DOHH2 (cell line): Measurements from ENCODE around the gene MBD6.

ENCODE experiments used
- EZH2phosphoT487 ChIP-seq: fragments of 200-600 bp; sonication (generic); IDR thresholded peaks from 2 replicates; pipeline ENCODE4 v1.6.1; 2017; ENCODE audit warnings: borderline replicate concordance, mild to moderate bottlenecking, antibody characterized with exemption, low read length, moderate library complexity, mixed read lengths
- TF ChIP-seq, protein P1 (sequence below): fragments of 200-600 bp; sonication (generic); IDR thresholded peaks from one replicate; pipeline ENCODE4 v1.5.1; 2014; ENCODE audit warnings: antibody characterized with exemption, mild to moderate bottlenecking, low read depth, low read length; ENCODE audit not compliant: poor library complexity, severe bottlenecking

DNA sequence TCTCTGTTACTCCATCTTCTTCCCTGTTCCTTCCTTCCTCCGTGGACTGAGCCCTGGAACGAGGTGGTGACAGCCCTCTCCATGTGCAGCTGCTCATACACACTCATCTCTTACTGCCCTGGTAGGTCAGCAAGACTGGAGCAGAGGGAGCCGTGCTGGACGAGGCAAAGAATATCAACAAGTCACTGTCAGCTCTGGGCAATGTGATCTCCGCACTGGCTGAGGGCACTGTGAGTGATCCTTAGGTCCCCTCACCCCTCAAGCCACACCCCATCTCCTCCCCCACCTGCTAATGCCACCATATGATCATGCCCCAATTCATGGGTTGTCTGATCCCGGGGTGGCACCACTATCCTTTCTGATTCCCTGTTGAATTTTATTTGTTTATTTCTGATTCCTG, 46.2 kb downstream of the MBD6 start:
- TF ChIP-seq, protein P1, sequence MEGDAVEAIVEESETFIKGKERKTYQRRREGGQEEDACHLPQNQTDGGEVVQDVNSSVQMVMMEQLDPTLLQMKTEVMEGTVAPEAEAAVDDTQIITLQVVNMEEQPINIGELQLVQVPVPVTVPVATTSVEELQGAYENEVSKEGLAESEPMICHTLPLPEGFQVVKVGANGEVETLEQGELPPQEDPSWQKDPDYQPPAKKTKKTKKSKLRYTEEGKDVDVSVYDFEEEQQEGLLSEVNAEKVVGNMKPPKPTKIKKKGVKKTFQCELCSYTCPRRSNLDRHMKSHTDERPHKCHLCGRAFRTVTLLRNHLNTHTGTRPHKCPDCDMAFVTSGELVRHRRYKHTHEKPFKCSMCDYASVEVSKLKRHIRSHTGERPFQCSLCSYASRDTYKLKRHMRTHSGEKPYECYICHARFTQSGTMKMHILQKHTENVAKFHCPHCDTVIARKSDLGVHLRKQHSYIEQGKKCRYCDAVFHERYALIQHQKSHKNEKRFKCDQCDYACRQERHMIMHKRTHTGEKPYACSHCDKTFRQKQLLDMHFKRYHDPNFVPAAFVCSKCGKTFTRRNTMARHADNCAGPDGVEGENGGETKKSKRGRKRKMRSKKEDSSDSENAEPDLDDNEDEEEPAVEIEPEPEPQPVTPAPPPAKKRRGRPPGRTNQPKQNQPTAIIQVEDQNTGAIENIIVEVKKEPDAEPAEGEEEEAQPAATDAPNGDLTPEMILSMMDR = no peak
- no peak for TF ChIP-seq EZH2phosphoT487
